Keratinocyte (primary cell): ENCODE measurements around the gene FAM114A1. TPM values are rescaled to one million over a fixed set of nuclear protein-coding genes. Genes with fewer than 3 reads are reported as not detected.

Experiments used
- DNase-seq: peaks from one replicate; pipeline ENCODE4 v3.0.0-alpha.2; 2011; ENCODE audit warnings: low read depth, missing footprints, low spot score
- FAIRE-seq: peaks from 2 replicates; lab custom pipeline; 2011; peaks lifted over from hg19 to GRCh38; lab: Jason Lieb, UNC
- H2AFZ ChIP-seq: 2 replicates; pipeline ENCODE4 v1.6.0; 2012; ENCODE audit warnings: low read length, control low read depth, inconsistent platforms; ENCODE audit not compliant: control insufficient read depth
- H3K27ac ChIP-seq: 2 replicates; pipeline ENCODE4 v1.5.1; 2011; ENCODE audit warnings: low read length; ENCODE audit not compliant: control insufficient read depth, insufficient read depth
- H3K27me3 ChIP-seq: 3 replicates; pipeline ENCODE4 v1.6.0; 2011; ENCODE audit warnings: low read length; ENCODE audit not compliant: control insufficient read depth, insufficient read depth; ENCODE audit errors: extremely low read depth
- H3K36me3 ChIP-seq, 2 experiments: 2 replicates in 1 of 2; 3 replicates in 1 of 2; pipeline ENCODE4 v1.5.1; 2011; ENCODE audit warnings: low read length in 2 of 2, mild to moderate bottlenecking in 1 of 2; ENCODE audit not compliant: control insufficient read depth in 2 of 2, insufficient read depth in 2 of 2; ENCODE audit errors: extremely low read depth in 1 of 2
- H3K4me1 ChIP-seq: 3 replicates; pipeline ENCODE4 v1.5.1; 2011; ENCODE audit warnings: low read length; ENCODE audit not compliant: control insufficient read depth, insufficient read depth; ENCODE audit errors: extremely low read depth
- H3K4me2 ChIP-seq: 3 replicates; pipeline ENCODE4 v1.6.0; 2011; ENCODE audit warnings: low read depth, low read length; ENCODE audit not compliant: control insufficient read depth, insufficient read depth; ENCODE audit errors: extremely low read depth
- H3K4me3 ChIP-seq, 3 experiments: fragments of 200-600 bp in 1 of 3; sonication (generic) in 1 of 3; 2 replicates in 2 of 3; 3 replicates in 1 of 3; pipeline ENCODE4 v1.5.1; 2011 to 2016; ENCODE audit warnings: low read length in 3 of 3, mild to moderate bottlenecking in 3 of 3, control low read depth in 2 of 3, inconsistent platforms in 1 of 3, low read depth in 1 of 3, mixed read lengths in 1 of 3, mixed run types in 1 of 3, moderate library complexity in 1 of 3; ENCODE audit not compliant: control insufficient read depth in 2 of 3, insufficient read depth in 2 of 3; ENCODE audit errors: extremely low read depth in 1 of 3
- H3K79me2 ChIP-seq: 2 replicates; pipeline ENCODE4 v1.6.0; 2012; ENCODE audit warnings: low read length; ENCODE audit not compliant: control insufficient read depth, insufficient read depth
- H3K9ac ChIP-seq: 3 replicates; pipeline ENCODE4 v1.6.0; 2011; ENCODE audit warnings: low read length; ENCODE audit not compliant: control insufficient read depth, insufficient read depth; ENCODE audit errors: extremely low read depth
- H3K9me1 ChIP-seq: 3 replicates; pipeline ENCODE4 v1.6.0; 2011; ENCODE audit warnings: low read length; ENCODE audit not compliant: control insufficient read depth, insufficient read depth; ENCODE audit errors: extremely low read depth
- H3K9me3 ChIP-seq: 2 replicates; pipeline ENCODE4 v1.5.1; 2012; ENCODE audit warnings: low read depth, low read length; ENCODE audit not compliant: control insufficient read depth
- H4K20me1 ChIP-seq: 3 replicates; pipeline ENCODE4 v1.6.0; 2011; ENCODE audit warnings: low read length; ENCODE audit not compliant: control insufficient read depth, insufficient read depth; ENCODE audit errors: extremely low read depth
- EZH2 ChIP-seq: IDR thresholded peaks from one replicate; pipeline ENCODE4 v1.6.1; 2012; ENCODE audit warnings: inconsistent platforms, mild to moderate bottlenecking, low read length, moderate library complexity
- dilution Hi-C: fragments of 300-500 bp; cut with MboI; formaldehyde crosslinking; loops from one replicate; pipeline ENCODE4 v1.7.0; 2020; ENCODE audit warnings: low sequenced_read_pairs; ENCODE audit not compliant: extremely low pct_ligation_motif_present
- polyA plus RNA-seq, 5 experiments: library from polyadenylated mRNA; depleted of rRNA in 3 of 5; stranded (reverse) in 3 of 5; stranded (forward) in 1 of 5; unstranded in 1 of 5; fragments of >200 nt; gene quantifications; 1 replicate in 1 of 5; 2 replicates in 3 of 5; 3 replicates in 1 of 5; pipeline versions ENCODE4 v1.2.1 to v1.2.3, GENCODE V29; 2011 to 2012; ENCODE audit warnings: missing spikeins in 2 of 5, low read depth in 1 of 5, low replicate concordance in 1 of 5
- TF ChIP-seq, protein P1 (sequence below), 3 experiments: IDR thresholded peaks in 1 of 3; conservative IDR thresholded peaks in 1 of 3; optimal IDR thresholded peaks in 1 of 3; 2 replicates in 2 of 3; 3 replicates in 1 of 3; pipeline versions ENCODE3 to v1.5.1; 2011; ENCODE audit warnings: low read length in 3 of 3, mild to moderate bottlenecking in 3 of 3, moderate library complexity in 2 of 3, control low read depth in 1 of 3, inconsistent platforms in 1 of 3; ENCODE audit not compliant: insufficient read depth in 2 of 3; ENCODE audit errors: extremely low read depth in 1 of 3

Gene FAM114A1
- polyA plus RNA-seq, 1 donor (not counting 4 experiments of a cell fraction or from before 2014, with no cell fraction given), result 47.2 TPM

DNA sequence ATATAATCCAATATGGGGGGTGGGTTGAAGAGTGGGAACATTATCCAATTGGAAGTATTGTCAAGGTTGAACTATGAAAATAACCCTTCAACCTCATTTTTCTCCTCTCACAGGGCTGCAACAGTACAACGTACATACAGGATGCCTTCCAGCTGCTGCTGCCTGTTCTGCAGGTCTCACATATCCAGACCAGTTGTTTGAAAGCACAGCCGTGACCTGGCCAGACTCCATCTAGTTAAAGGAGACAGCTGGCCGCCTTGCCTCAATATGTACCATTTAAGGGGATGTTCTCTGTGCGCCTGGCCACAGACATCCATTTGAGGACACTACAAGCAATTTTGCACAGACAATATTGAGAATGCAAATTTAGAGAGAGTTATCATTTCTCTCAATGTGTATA, 75.7 kb downstream of the FAM114A1 start:
- Histone ChIP-seq H3K36me3 (peaks cover 3% of the 10 kb centered on the region in 2 experiments), H3K9ac (no peak overlapping the region), H3K4me2 (no peak overlapping the region), H2AFZ (no peak overlapping the region), H3K9me1 (no peaks in the 10 kb centered on the region), H3K9me3 (no peaks in the 10 kb centered on the region), H3K27ac (no peak overlapping the region), H3K4me1 (no peaks in the 10 kb centered on the region), H4K20me1 (no peaks in the 10 kb centered on the region), H3K79me2 (no peaks in the 10 kb centered on the region), H3K27me3 (no peaks in the 10 kb centered on the region), H3K4me3 (no peak overlapping the region)
- TF ChIP-seq, protein P1, sequence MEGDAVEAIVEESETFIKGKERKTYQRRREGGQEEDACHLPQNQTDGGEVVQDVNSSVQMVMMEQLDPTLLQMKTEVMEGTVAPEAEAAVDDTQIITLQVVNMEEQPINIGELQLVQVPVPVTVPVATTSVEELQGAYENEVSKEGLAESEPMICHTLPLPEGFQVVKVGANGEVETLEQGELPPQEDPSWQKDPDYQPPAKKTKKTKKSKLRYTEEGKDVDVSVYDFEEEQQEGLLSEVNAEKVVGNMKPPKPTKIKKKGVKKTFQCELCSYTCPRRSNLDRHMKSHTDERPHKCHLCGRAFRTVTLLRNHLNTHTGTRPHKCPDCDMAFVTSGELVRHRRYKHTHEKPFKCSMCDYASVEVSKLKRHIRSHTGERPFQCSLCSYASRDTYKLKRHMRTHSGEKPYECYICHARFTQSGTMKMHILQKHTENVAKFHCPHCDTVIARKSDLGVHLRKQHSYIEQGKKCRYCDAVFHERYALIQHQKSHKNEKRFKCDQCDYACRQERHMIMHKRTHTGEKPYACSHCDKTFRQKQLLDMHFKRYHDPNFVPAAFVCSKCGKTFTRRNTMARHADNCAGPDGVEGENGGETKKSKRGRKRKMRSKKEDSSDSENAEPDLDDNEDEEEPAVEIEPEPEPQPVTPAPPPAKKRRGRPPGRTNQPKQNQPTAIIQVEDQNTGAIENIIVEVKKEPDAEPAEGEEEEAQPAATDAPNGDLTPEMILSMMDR (optimal IDR thresholded peaks at IDR 0.05 in 1 of 3, IDR thresholded peaks at IDR 0.05 in 1 of 3, conservative IDR thresholded peaks at IDR 0.05 in 1 of 3; ENCODE audit: extremely low read depth in 1 of 3, insufficient read depth in 2 of 3, low read length in 3 of 3), result no peak
- TF ChIP-seq EZH2, result no peak
- dilution Hi-C loops, result no loop called here
- FAIRE-seq (no peak), DNase-seq (no peak)

DNA sequence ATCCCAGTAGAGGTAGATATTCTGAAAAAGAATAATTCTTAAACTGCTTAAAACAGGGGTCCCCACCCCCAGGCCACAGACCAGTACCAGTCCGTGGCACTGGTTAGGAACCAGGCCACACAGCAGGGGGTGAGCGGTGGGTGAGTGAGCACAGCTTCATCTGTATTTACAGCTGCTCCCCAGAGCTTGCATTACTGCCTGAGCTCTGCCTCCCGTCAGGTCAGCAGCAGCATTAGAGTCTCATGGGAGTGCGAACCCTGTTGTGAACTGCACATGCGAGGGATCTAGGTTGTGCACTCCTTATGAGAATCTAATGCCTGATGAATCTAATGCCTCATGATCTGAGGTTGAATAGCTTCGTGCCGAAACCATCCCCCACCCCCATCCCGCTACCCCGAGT, 76.8 kb downstream of the FAM114A1 start:
- no peak for FAIRE-seq

More for the DNA sequence above, 76.8 kb downstream of the FAM114A1 start:
- dilution Hi-C loops, result no loop called here
- no peaks in the 10 kb centered on the region for H3K27me3 ChIP-seq
- H3K36me3 ChIP-seq, result peaks cover 0 to 3% of the 10 kb centered on the region in 2 experiments
- no peaks in the 10 kb centered on the region for H3K79me2 ChIP-seq
- no peaks in the 10 kb centered on the region for H3K9me3 ChIP-seq
- H3K27ac ChIP-seq, result no peak overlapping the region
- H3K4me3 ChIP-seq, result no peak overlapping the region
- DNase-seq, result no peak
- H3K4me2 ChIP-seq, result no peak overlapping the region
- no peaks in the 10 kb centered on the region for H4K20me1 ChIP-seq
- peaks cover 2% of the 10 kb centered on the region for H3K9me1 ChIP-seq
- TF ChIP-seq EZH2, result no peak
- TF ChIP-seq, protein P1 (optimal IDR thresholded peaks at IDR 0.05 in 1 of 3, IDR thresholded peaks at IDR 0.05 in 1 of 3, conservative IDR thresholded peaks at IDR 0.05 in 1 of 3; ENCODE audit: extremely low read depth in 1 of 3, insufficient read depth in 2 of 3, low read length in 3 of 3), result no peak
- no peak overlapping the region for H2AFZ ChIP-seq
- H3K9ac ChIP-seq, result no peak overlapping the region
- peaks cover 9% of the 10 kb centered on the region for H3K4me1 ChIP-seq
